Hepatocyte (in vitro differentiated cells): Measurements from ENCODE around the gene ABR. TPM values are rescaled to one million over a fixed set of nuclear protein-coding genes. Genes with fewer than 3 reads are reported as not detected.
"Not testable (repeated sequence)": the region's sequence is repeated elsewhere in the genome, so short reads cannot be mapped to it uniquely, and the experiment has no call there.

Experiments used
- DNase-seq: peaks from one replicate; pipeline ENCODE4 v3.0.0-alpha.2; 2016; ENCODE audit warnings: low spot score
- H2AFZ ChIP-seq: fragments of 200-600 bp; sonication (generic); 2 replicates; pipeline ENCODE4 v1.6.0; 2016; ENCODE audit warnings: antibody characterized with exemption, mild to moderate bottlenecking
- H3K27ac ChIP-seq: fragments of 200-600 bp; sonication (generic); 2 replicates; pipeline ENCODE4 v1.5.1; 2016; ENCODE audit warnings: mild to moderate bottlenecking
- H3K27me3 ChIP-seq: fragments of 200-600 bp; sonication (generic); 2 replicates; pipeline ENCODE4 v1.6.1; 2016
- H3K36me3 ChIP-seq: fragments of 200-600 bp; sonication (generic); replicated peaks from 2 replicates; pipeline ENCODE4 v1.5.1; 2016; ENCODE audit warnings: low read depth; ENCODE audit not compliant: insufficient read depth
- H3K4me1 ChIP-seq: fragments of 200-600 bp; sonication (generic); 2 replicates; pipeline ENCODE4 v1.5.1; 2016; ENCODE audit warnings: mild to moderate bottlenecking, moderate library complexity; ENCODE audit not compliant: insufficient read depth
- H3K4me2 ChIP-seq: fragments of 200-600 bp; sonication (generic); 2 replicates; pipeline ENCODE4 v1.6.0; 2016
- H3K4me3 ChIP-seq: fragments of 200-600 bp; sonication (generic); 2 replicates; pipeline ENCODE4 v1.5.1; 2016; ENCODE audit warnings: mild to moderate bottlenecking
- H3K79me2 ChIP-seq: fragments of 200-600 bp; sonication (generic); 2 replicates; pipeline ENCODE4 v1.6.0; 2017; ENCODE audit warnings: mild to moderate bottlenecking
- H3K9me2 ChIP-seq: fragments of 200-600 bp; sonication (generic); replicated peaks from 2 replicates; pipeline ENCODE4 v1.6.0; 2017; ENCODE audit warnings: mild to moderate bottlenecking; ENCODE audit not compliant: insufficient read depth
- H3K9me3 ChIP-seq: fragments of 200-600 bp; sonication (generic); 2 replicates; pipeline ENCODE4 v1.5.1; 2016; ENCODE audit warnings: low read depth, mild to moderate bottlenecking
- H4K20me1 ChIP-seq: fragments of 200-600 bp; sonication (generic); 2 replicates; pipeline ENCODE4 v1.6.0; 2016; ENCODE audit warnings: mild to moderate bottlenecking; ENCODE audit not compliant: insufficient read depth, poor library complexity, severe bottlenecking
- EZH2 ChIP-seq: fragments of 200-600 bp; sonication (generic); IDR thresholded peaks from 2 replicates; pipeline ENCODE4 v1.6.1; 2016; ENCODE audit warnings: antibody characterized with exemption, mild to moderate bottlenecking, borderline replicate concordance
- EZH2phosphoT487 ChIP-seq: fragments of 200-600 bp; sonication (generic); IDR thresholded peaks from one replicate; pipeline ENCODE4 v1.6.1; 2018; ENCODE audit warnings: antibody characterized with exemption, mild to moderate bottlenecking, low read depth, moderate library complexity; ENCODE audit not compliant: unreplicated experiment, severe bottlenecking
- WGBS: methylation state at CpG from one replicate; pipeline ENCODE4 v1.1.6; 2016; ENCODE audit warnings: low lambda C conversion rate; ENCODE audit errors: missing lambda C conversion rate; 5-methylcytosine and 5-hydroxymethylcytosine counted together
- polyA plus RNA-seq: library from polyadenylated mRNA; unstranded; fragments of >200 nt; fragmentation: Nextera tagmentation; extraction: Ambion mirVana; gene quantifications from 2 replicates; pipeline ENCODE4 v1.2.1, GENCODE V29; 2016
- total RNA-seq: library from RNA; depleted of rRNA; stranded (reverse); fragments of >200 nt; gene quantifications from 2 replicates; pipeline ENCODE4 v1.2.3, GENCODE V29; 2014
- TF ChIP-seq, protein P1 (sequence below): fragments of 200-600 bp; sonication (generic); IDR thresholded peaks from 2 replicates; pipeline ENCODE4 v1.5.1; 2016; ENCODE audit warnings: antibody characterized with exemption, mild to moderate bottlenecking; ENCODE audit not compliant: poor library complexity

ABR gene
- total and polyA plus RNA-seq, 2 experiments from 2014 or later: 26.8 to 51.5 TPM

DNA sequence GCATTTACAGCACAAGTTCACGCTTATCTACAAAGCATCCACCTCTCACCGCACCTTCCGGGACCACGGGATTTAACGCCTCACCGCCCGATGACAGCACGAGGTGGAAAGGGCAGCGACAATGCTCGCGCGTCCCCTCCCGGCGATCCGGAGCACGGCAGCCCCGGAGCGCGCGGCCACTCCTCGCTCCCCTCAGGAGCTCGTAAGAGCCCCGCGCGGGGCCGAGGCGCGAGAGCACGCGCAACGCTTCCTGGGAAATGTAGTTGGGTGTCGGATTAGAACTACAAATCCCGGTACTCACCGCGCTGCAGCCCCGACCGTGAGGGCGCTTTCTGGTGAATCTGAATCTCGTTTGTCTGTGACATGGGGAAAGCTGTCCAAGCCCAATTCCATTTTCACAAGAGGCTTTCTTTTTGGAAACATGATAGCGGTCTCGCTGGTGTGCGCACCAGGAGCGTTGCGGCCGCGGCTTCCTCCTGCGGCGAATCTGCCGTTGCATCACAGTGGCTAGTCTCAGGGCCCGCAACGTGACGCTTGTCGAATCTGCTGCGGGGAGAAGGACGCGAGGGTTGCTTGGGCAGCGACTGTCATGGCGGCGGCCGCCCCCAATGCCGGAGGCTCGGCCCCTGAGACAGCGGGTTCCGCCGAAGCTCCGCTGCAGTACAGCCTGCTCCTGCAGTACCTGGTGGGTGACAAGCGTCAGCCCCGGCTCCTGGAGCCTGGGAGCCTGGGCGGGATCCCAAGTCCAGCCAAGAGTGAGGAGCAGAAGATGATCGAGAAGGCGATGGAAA lies 183.0 kb downstream of the ABR start, which contains the start of gene TIMM22:
Gene TIMM22, plus strand, starts transcription at position 576 of the 791 bp plus-strand sequence. Its CDS starts 14 bp downstream, at position 590.
- TF ChIP-seq, protein P1, sequence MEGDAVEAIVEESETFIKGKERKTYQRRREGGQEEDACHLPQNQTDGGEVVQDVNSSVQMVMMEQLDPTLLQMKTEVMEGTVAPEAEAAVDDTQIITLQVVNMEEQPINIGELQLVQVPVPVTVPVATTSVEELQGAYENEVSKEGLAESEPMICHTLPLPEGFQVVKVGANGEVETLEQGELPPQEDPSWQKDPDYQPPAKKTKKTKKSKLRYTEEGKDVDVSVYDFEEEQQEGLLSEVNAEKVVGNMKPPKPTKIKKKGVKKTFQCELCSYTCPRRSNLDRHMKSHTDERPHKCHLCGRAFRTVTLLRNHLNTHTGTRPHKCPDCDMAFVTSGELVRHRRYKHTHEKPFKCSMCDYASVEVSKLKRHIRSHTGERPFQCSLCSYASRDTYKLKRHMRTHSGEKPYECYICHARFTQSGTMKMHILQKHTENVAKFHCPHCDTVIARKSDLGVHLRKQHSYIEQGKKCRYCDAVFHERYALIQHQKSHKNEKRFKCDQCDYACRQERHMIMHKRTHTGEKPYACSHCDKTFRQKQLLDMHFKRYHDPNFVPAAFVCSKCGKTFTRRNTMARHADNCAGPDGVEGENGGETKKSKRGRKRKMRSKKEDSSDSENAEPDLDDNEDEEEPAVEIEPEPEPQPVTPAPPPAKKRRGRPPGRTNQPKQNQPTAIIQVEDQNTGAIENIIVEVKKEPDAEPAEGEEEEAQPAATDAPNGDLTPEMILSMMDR: peak; percentile 98
- no peak for TF ChIP-seq EZH2phosphoT487
- no peaks in the 10 kb centered on the region for H3K9me2 ChIP-seq
- H3K4me1 ChIP-seq: peaks cover 20% of the 10 kb centered on the region
- peak within 1 kb of the TSS; percentile 90 for H3K27ac ChIP-seq
- peak within 1 kb of the TSS; percentile 92 for H3K4me2 ChIP-seq
- peak; percentile 99 for DNase-seq
- WGBS: under 1% methylated on average over 69 of the region's 71 CpGs
- peak within 1 kb of the TSS; percentile 52 for H2AFZ ChIP-seq
- H3K4me3 ChIP-seq: peak within 1 kb of the TSS; percentile 53
- H3K9me3 ChIP-seq: no peaks in the 10 kb centered on the region
- H3K36me3 ChIP-seq: no peaks in the 10 kb centered on the region
- H4K20me1 ChIP-seq: no peaks in the 10 kb centered on the region
- H3K27me3 ChIP-seq: no peaks in the 10 kb centered on the region
- peaks cover 28% of the 10 kb centered on the region for H3K79me2 ChIP-seq

DNA sequence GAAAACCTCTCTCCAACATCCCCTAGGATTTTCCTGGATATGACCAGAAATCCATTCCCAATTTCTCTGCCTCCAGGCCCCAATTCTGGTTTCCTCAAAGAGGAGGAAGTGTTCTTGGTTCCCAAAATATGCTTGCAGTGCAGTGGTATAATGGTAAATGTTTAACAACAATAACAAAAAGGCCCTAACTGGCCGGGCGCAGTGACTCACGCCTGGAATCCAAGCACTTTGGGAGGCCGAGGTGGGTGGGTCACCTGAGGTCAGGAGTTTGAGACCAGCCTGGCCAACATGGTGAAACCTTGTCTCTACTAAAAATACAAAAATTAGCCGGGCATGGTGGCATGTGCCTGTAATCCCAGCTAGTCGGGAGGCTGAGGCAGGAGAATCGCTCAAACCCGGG lies 184.5 kb downstream of the ABR start:
- H3K9me2 ChIP-seq, H3K4me3 ChIP-seq, H2AFZ ChIP-seq, H4K20me1 ChIP-seq, H3K27me3 ChIP-seq, DNase-seq, H3K4me2 ChIP-seq, H3K36me3 ChIP-seq, H3K9me3 ChIP-seq, H3K27ac ChIP-seq: not testable (repeated sequence)
- WGBS: 70% methylated on average over 8 of the region's 8 CpGs
- H3K4me1 ChIP-seq: peaks cover 10% of the 10 kb centered on the region
- peaks cover 28% of the 10 kb centered on the region for H3K79me2 ChIP-seq

DNA sequence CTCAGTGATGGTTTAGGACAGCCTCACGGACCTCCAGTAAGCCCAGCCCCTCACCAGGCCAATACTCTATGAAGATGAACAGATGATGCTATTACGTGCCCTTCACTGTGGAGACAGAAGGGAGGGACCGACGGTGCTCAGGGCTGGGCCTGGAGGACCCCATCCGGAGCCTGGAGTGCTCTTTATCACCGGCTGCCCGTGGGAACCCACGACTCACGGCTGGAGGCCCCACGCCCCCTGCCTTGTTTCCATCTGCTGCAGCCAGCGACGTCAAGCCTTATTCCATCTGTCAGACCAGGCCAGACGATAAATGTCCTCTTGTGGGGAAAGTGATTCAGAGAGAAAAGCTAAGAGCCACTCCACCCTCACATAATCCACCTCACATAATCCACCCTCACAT lies 186.8 kb downstream of the ABR start:
- Histone ChIP-seq H3K4me3 (no peak overlapping the region), H3K36me3 (no peaks in the 10 kb centered on the region), H3K4me2 (no peak overlapping the region), H3K27me3 (no peaks in the 10 kb centered on the region), H3K27ac (no peak overlapping the region), H3K79me2 (peaks cover 9% of the 10 kb centered on the region), H3K9me2 (no peaks in the 10 kb centered on the region), H3K4me1 (peaks cover 3% of the 10 kb centered on the region), H4K20me1 (no peaks in the 10 kb centered on the region), H3K9me3 (no peaks in the 10 kb centered on the region), H2AFZ (no peak overlapping the region)
- TF ChIP-seq, protein P1: no peak
- TF ChIP-seq EZH2 (no peak), EZH2phosphoT487 (no peak)
- DNase-seq: no peak
- 67% methylated on average over 13 of the region's 13 CpGs for WGBS

DNA sequence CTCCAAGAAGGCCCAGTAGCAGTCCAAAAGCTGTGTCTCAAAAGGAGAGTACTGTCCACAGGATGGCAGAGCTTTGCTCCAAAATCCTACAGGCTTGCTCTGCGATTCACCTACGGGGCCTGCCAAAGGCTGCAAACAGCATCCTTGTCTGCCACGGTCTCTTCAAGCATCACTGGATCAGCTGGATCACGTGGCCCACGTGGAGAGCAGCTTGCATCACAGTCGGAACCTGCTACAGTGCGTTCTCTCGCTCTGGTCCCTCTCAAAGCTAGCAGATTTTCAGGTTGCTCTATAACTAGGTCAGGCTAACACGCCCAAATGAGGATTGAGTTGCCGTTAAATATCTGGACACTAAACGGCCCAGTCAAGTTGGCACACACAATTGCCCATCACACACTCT lies 191.2 kb downstream of the ABR start:
- H3K27ac ChIP-seq: no peak overlapping the region
- TF ChIP-seq EZH2phosphoT487: no peak
- no peak for TF ChIP-seq EZH2
- TF ChIP-seq, protein P1: no peak
- H3K4me2 ChIP-seq: no peak overlapping the region
- H3K79me2 ChIP-seq: no peaks in the 10 kb centered on the region
- no peaks in the 10 kb centered on the region for H3K9me2 ChIP-seq
- WGBS: 90% methylated on average over 11 of the region's 11 CpGs
- no peaks in the 10 kb centered on the region for H3K36me3 ChIP-seq
- H3K4me3 ChIP-seq: no peak overlapping the region
- no peaks in the 10 kb centered on the region for H3K4me1 ChIP-seq
- no peak for DNase-seq
- no peak overlapping the region for H2AFZ ChIP-seq
- no peaks in the 10 kb centered on the region for H3K9me3 ChIP-seq
- no peaks in the 10 kb centered on the region for H3K27me3 ChIP-seq
- no peaks in the 10 kb centered on the region for H4K20me1 ChIP-seq
